ENCODE results near the gene GPR148. TPM values are rescaled to one million over a fixed set of nuclear protein-coding genes. Genes with fewer than 3 reads are reported as not detected.

GPR148 gene
- total RNA-seq, 1 donor from 2014 or later = not detected

DNA sequence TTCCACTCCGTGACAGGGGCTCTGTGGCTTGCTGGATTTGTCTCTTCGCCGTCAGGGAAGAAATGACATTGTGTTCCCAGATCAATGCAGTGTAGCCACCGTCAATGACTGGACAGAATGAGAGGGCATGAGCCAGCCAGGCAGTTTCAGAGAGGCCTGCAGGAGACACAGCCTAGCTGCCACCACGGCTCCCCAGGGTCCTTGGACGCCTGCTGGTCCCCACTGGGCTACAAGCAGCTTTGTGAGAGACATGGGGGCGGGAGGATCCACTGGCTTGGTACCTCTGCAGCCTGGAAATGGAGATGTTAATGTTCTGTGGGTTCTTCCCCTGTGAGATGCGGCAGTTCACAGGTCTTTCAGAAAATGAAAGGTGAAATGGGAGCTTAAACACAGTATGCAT, 14.4 kb downstream of the GPR148 start:
- DNase-seq (ENCODE audit: low read depth) (no peak), FAIRE-seq (no peak)
- no peak overlapping the region for H3K9ac ChIP-seq (ENCODE audit: low read length)
- no peaks in the 10 kb centered on the region for H4K20me1 ChIP-seq (ENCODE audit: insufficient read depth, low read length)
- H3K4me1 ChIP-seq (ENCODE audit: insufficient read depth, low read length) = no peaks in the 10 kb centered on the region
- H3K27ac ChIP-seq (ENCODE audit: low read depth, low read length) = no peak overlapping the region
- no peak overlapping the region for H3K27ac Mint-ChIP-seq (ENCODE audit: unreplicated experiment)
- no peak overlapping the region for H3K4me3 Mint-ChIP-seq (ENCODE audit: unreplicated experiment)
- no peaks in the 10 kb centered on the region for H3K36me3 ChIP-seq (ENCODE audit: insufficient read depth, low read length)
- no peak overlapping the region for H2AFZ ChIP-seq (ENCODE audit: low read depth, low read length)
- no peaks in the 10 kb centered on the region for H3K9me3 Mint-ChIP-seq (ENCODE audit: unreplicated experiment)
- no peaks in the 10 kb centered on the region for H3K9me3 ChIP-seq (ENCODE audit: insufficient read depth, low read depth, low read length)
- H3K4me3 ChIP-seq (ENCODE audit: insufficient read depth, low read depth, low read length) = no peak overlapping the region
- H3K27me3 Mint-ChIP-seq (ENCODE audit: low read depth, unreplicated experiment) = peaks cover 17% of the 10 kb centered on the region
- H3K4me1 Mint-ChIP-seq (ENCODE audit: low read depth, unreplicated experiment) = no peaks in the 10 kb centered on the region
- no peak for TF ChIP-seq EZH2 (IDR thresholded peaks at IDR 0.05; ENCODE audit: insufficient read depth, low read length)
- TF ChIP-seq, protein P1, sequence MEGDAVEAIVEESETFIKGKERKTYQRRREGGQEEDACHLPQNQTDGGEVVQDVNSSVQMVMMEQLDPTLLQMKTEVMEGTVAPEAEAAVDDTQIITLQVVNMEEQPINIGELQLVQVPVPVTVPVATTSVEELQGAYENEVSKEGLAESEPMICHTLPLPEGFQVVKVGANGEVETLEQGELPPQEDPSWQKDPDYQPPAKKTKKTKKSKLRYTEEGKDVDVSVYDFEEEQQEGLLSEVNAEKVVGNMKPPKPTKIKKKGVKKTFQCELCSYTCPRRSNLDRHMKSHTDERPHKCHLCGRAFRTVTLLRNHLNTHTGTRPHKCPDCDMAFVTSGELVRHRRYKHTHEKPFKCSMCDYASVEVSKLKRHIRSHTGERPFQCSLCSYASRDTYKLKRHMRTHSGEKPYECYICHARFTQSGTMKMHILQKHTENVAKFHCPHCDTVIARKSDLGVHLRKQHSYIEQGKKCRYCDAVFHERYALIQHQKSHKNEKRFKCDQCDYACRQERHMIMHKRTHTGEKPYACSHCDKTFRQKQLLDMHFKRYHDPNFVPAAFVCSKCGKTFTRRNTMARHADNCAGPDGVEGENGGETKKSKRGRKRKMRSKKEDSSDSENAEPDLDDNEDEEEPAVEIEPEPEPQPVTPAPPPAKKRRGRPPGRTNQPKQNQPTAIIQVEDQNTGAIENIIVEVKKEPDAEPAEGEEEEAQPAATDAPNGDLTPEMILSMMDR (IDR thresholded peaks at IDR 0.05; ENCODE audit: insufficient read depth, low read depth, low read length) = no peak
- no peaks in the 10 kb centered on the region for H3K27me3 ChIP-seq (ENCODE audit: insufficient read depth, low read length)
- H3K79me2 ChIP-seq (ENCODE audit: insufficient read depth, low read length) = no peaks in the 10 kb centered on the region
- H3K36me3 Mint-ChIP-seq (ENCODE audit: low read depth, unreplicated experiment) = no peaks in the 10 kb centered on the region
- H3K4me2 ChIP-seq (ENCODE audit: low read length) = no peak overlapping the region

DNA sequence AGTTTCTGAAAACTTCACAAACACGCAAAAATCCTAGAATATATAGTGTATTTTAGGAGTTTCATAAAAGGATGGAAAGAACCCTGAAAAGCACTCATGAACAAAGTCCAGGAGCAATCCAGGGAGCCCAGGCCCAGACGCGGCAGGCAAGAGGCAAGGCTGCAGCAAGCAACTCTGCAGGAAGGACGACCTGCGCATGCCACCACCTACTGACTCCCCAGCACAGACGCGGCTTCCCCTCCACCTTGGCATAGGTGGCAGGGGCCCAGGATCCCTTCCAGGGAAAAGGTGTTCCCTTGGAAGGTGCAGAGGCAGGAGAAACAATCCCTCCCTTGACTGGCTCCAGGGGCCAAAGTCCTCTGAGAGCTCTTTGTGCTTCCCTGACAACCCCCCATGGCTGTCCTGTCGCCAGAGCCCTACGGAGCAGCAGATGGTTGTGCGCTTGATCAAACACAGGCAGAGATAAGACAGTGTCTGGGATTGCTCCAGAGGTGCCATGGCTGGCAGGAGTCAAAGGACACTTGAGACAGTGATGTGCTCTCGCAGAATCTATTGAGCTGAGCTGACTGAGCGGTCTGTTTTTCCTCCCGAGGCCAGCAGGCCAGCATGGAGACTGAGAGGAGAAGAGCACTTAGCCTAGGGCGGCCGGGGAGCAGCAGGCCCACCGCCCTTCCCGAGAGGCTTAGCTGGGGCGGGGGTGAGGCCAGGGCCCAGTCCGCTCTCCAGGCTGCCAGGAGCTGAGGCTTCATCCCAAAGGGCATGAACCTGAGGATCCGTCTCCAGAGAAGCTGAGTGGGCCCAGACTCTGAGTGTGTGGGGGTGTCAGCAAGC, 15.6 kb downstream of the GPR148 start:
- TF ChIP-seq, protein P1 (IDR thresholded peaks at IDR 0.05; ENCODE audit: insufficient read depth, low read depth, low read length) = no peak
- TF ChIP-seq EZH2 (IDR thresholded peaks at IDR 0.05; ENCODE audit: insufficient read depth, low read length) = no peak
- Histone ChIP-seq H3K9ac (ENCODE audit: low read length) (no peak overlapping the region), H3K4me1 (ENCODE audit: insufficient read depth, low read length) (no peaks in the 10 kb centered on the region), H4K20me1 (ENCODE audit: insufficient read depth, low read length) (no peaks in the 10 kb centered on the region), H3K27ac (ENCODE audit: low read depth, low read length) (no peak overlapping the region), H3K4me3 (ENCODE audit: insufficient read depth, low read depth, low read length) (no peak overlapping the region), H3K27me3 (ENCODE audit: insufficient read depth, low read length) (no peaks in the 10 kb centered on the region), H3K9me3 (ENCODE audit: insufficient read depth, low read depth, low read length) (no peaks in the 10 kb centered on the region), H3K36me3 (ENCODE audit: insufficient read depth, low read length) (no peaks in the 10 kb centered on the region), H3K79me2 (ENCODE audit: insufficient read depth, low read length) (no peaks in the 10 kb centered on the region), H3K4me2 (ENCODE audit: low read length) (no peak overlapping the region), H2AFZ (ENCODE audit: low read depth, low read length) (no peak overlapping the region)
- Mint-ChIP-seq H3K4me3 (ENCODE audit: unreplicated experiment) (no peak overlapping the region), H3K27me3 (ENCODE audit: low read depth, unreplicated experiment) (peaks cover 21% of the 10 kb centered on the region), H3K9me3 (ENCODE audit: unreplicated experiment) (no peaks in the 10 kb centered on the region), H3K27ac (ENCODE audit: unreplicated experiment) (no peak overlapping the region), H3K4me1 (ENCODE audit: low read depth, unreplicated experiment) (no peaks in the 10 kb centered on the region), H3K36me3 (ENCODE audit: low read depth, unreplicated experiment) (no peaks in the 10 kb centered on the region)
- no peak for DNase-seq (ENCODE audit: low read depth)
- FAIRE-seq = no peak

DNA sequence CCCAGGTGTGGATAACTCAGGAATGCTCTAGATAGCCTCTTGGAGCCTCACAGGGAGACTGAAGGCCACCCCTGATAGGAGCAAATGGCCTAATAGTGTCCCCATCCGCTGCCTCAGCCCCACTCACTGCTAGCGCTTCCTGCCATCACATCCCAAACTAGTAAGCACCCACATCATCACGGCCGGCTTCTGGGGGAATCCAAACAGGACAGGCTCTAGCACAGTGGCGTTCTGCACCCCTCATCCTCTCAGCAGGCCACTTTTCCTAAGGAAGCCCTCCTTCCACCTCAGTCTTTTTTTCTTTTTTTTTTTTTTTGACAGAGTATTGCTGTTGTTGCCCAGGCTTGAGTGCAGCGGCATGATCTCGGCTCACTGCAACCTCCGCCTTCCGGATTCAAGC, 20.2 kb downstream of the GPR148 start:
- FAIRE-seq = no peak

More for the DNA sequence above, 20.2 kb downstream of the GPR148 start:
- Histone ChIP-seq H3K27ac (ENCODE audit: low read depth, low read length) (no peak overlapping the region), H3K4me1 (ENCODE audit: insufficient read depth, low read length) (no peaks in the 10 kb centered on the region), H3K9ac (ENCODE audit: low read length) (no peak overlapping the region), H3K4me3 (ENCODE audit: insufficient read depth, low read depth, low read length) (no peak overlapping the region), H3K27me3 (ENCODE audit: insufficient read depth, low read length) (no peaks in the 10 kb centered on the region), H3K9me3 (ENCODE audit: insufficient read depth, low read depth, low read length) (no peaks in the 10 kb centered on the region), H3K79me2 (ENCODE audit: insufficient read depth, low read length) (no peaks in the 10 kb centered on the region), H3K4me2 (ENCODE audit: low read length) (no peak overlapping the region), H4K20me1 (ENCODE audit: insufficient read depth, low read length) (no peaks in the 10 kb centered on the region), H2AFZ (ENCODE audit: low read depth, low read length) (no peak overlapping the region), H3K36me3 (ENCODE audit: insufficient read depth, low read length) (no peaks in the 10 kb centered on the region)
- DNase-seq (ENCODE audit: low read depth) = no peak
- Mint-ChIP-seq H3K4me3 (ENCODE audit: unreplicated experiment) (no peak overlapping the region), H3K27me3 (ENCODE audit: low read depth, unreplicated experiment) (peaks cover 26% of the 10 kb centered on the region), H3K9me3 (ENCODE audit: unreplicated experiment) (no peaks in the 10 kb centered on the region), H3K4me1 (ENCODE audit: low read depth, unreplicated experiment) (no peaks in the 10 kb centered on the region), H3K27ac (ENCODE audit: unreplicated experiment) (no peak overlapping the region), H3K36me3 (ENCODE audit: low read depth, unreplicated experiment) (no peaks in the 10 kb centered on the region)
- TF ChIP-seq EZH2 (IDR thresholded peaks at IDR 0.05; ENCODE audit: insufficient read depth, low read length) = no peak
- TF ChIP-seq, protein P1 (IDR thresholded peaks at IDR 0.05; ENCODE audit: insufficient read depth, low read depth, low read length) = no peak

Data from astrocyte (in vitro differentiated cells and primary cell).